ENCODE measurements around the gene FILIP1L. TPM values are rescaled to one million over a fixed set of nuclear protein-coding genes. Genes with fewer than 3 reads are reported as not detected.

The FILIP1L gene
- total and polyA plus RNA-seq, 2 of the 13 experiments (the other 11 are each of a cell fraction or from before 2014, with no cell fraction given): 8.1 to 187 TPM

GRCh38 chr3:99931059-99931458 is 183.2 kb downstream of the FILIP1L start (continued):
- no peak for TF ChIP-seq MAF1 (CRISPR knock-in tag; IDR thresholded peaks at IDR 0.05; ENCODE audit: borderline replicate concordance)
- TF ChIP-seq TBX2 (CRISPR knock-in tag; IDR thresholded peaks at IDR 0.05; ENCODE audit: borderline replicate concordance): peak; percentile 84
- peak; percentile 24; the same call in 1 of the 2 replicates for TF ChIP-seq SP5 (CRISPR knock-in tag; IDR thresholded peaks at IDR 0.05; ENCODE audit: borderline replicate concordance, low read depth)
- TF ChIP-seq CBFB (CRISPR knock-in tag; IDR thresholded peaks at IDR 0.05): 0 out of 2 replicates have a peak, but pooled peaks have one; percentile 28
- peak; percentile 39; the same call in 1 of the 2 replicates for TF ChIP-seq PHF21A (CRISPR knock-in tag; IDR thresholded peaks at IDR 0.05)
- no peak for TF ChIP-seq ZNF546 (CRISPR knock-in tag; conservative IDR thresholded peaks at IDR 0.05)
- TF ChIP-seq GATAD2A (CRISPR knock-in tag; IDR thresholded peaks at IDR 0.05): peak; percentile 82
- peak; percentile 75 for TF ChIP-seq BCL6 (CRISPR knock-in tag; IDR thresholded peaks at IDR 0.05)
- TF ChIP-seq SATB2 (CRISPR knock-in tag; IDR thresholded peaks at IDR 0.05): 0 out of 2 replicates have a peak, but pooled peaks have one; percentile 46
- no peak for TF ChIP-seq AKNA (CRISPR knock-in tag; IDR thresholded peaks at IDR 0.05; ENCODE audit: borderline replicate concordance)
- TF ChIP-seq BRF2 (CRISPR knock-in tag; IDR thresholded peaks at IDR 0.05): 0 out of 2 replicates have a peak, but pooled peaks have one; percentile 42
- no peak for TF ChIP-seq ZNF749 (CRISPR knock-in tag; IDR thresholded peaks at IDR 0.05; ENCODE audit: borderline replicate concordance)
- peak; percentile 95 for TF ChIP-seq HDAC2 (CRISPR knock-in tag; IDR thresholded peaks at IDR 0.05)
- peak in 1 of 2 experiments; percentile 87; a peak in 2 of 4 replicates for TF ChIP-seq EP300 (IDR thresholded peaks at IDR 0.05; ENCODE audit: low read depth in 2 of 2, low read length in 2 of 2)
- peak; percentile 78 for TF ChIP-seq EP300 (CRISPR knock-in tag; IDR thresholded peaks at IDR 0.05; ENCODE audit: borderline replicate concordance)
- TF ChIP-seq MED1 (CRISPR knock-in tag; IDR thresholded peaks at IDR 0.05): peak; percentile 59; the same call in 1 of the 2 replicates
- peak; percentile 50; the same call in 1 of the 2 replicates for TF ChIP-seq SALL1 (CRISPR knock-in tag; IDR thresholded peaks at IDR 0.05)
- no peak for TF ChIP-seq ZNF770 (CRISPR knock-in tag; IDR thresholded peaks at IDR 0.05)
- peak; percentile 93 for TF ChIP-seq NR2F6 (IDR thresholded peaks at IDR 0.05)
- peak; percentile 94 for TF ChIP-seq NR2F6 (CRISPR knock-in tag; IDR thresholded peaks at IDR 0.05)
- TF ChIP-seq GFI1 (CRISPR knock-in tag; IDR thresholded peaks at IDR 0.05; ENCODE audit: borderline replicate concordance): peak; percentile 100
- TF ChIP-seq NR2F2 (IDR thresholded peaks at IDR 0.05; ENCODE audit: borderline replicate concordance, low read depth): peak; percentile 96
- TF ChIP-seq MYNN (CRISPR knock-in tag; IDR thresholded peaks at IDR 0.05; ENCODE audit: low read depth): no peak
- peak; percentile 82 for TF ChIP-seq KDM1A (CRISPR knock-in tag; IDR thresholded peaks at IDR 0.05)

Measured in HepG2 (cell line).